Choroid plexus epithelial cell (primary cell): ENCODE measurements around the gene PRKCA.
"Not testable (repeated sequence)": the region's sequence is repeated elsewhere in the genome, so short reads cannot be mapped to it uniquely, and the experiment has no call there.

Experiments
- DNase-seq: peaks from one replicate; pipeline ENCODE4 v3.0.0-alpha.2; 2010; ENCODE audit warnings: low read depth
- H3K4me3 ChIP-seq: 2 replicates; pipeline ENCODE4 v1.5.1; 2011; ENCODE audit warnings: low read depth, mild to moderate bottlenecking, control low read depth, low read length, moderate library complexity
- CTCF ChIP-seq: conservative IDR thresholded peaks from 2 replicates; pipeline ENCODE4 v1.5.1; 2011; ENCODE audit warnings: low read depth, mild to moderate bottlenecking, control low read depth, inconsistent platforms, low read length, moderate library complexity

Gene PRKCA

GRCh38 chr17:66451188-66452149 is 149.1 kb downstream of the PRKCA start:
- TF ChIP-seq CTCF: peak; percentile 42
- H3K4me3 ChIP-seq: no peak overlapping the region
- no peak for DNase-seq

GRCh38 chr17:66455060-66455459 is 152.6 kb downstream of the PRKCA start:
- DNase-seq: no peak
- no peak overlapping the region for H3K4me3 ChIP-seq
- no peak for TF ChIP-seq CTCF

DNA sequence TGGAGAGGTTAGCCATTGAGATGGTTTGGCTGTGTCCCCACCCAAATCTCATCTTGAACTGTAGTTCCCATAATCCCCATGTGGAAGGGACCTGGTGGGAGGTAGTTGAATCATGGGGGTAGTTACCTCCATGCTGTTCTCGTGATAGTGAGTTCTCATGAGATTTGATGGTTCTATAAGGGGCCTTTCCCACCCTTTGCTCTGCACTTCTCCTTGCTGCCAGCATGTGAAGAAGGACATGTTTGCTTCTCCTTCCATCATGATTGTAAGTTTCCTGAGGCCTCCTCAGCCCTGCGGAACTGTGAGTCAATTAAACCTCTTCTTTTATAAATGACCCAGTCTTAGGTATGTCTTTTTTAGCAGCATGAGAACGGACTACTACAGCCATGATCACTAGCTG is 155.1 kb downstream of the PRKCA start:
- not testable (repeated sequence) for H3K4me3 ChIP-seq, DNase-seq

GRCh38 chr17:66458782-66459181 is 156.4 kb downstream of the PRKCA start:
- no peak for DNase-seq
- no peak overlapping the region for H3K4me3 ChIP-seq
- TF ChIP-seq CTCF: no peak

- DNase-seq: peak; percentile 100
- H3K4me3 ChIP-seq: no peak overlapping the region
- no peak for TF ChIP-seq CTCF
These were observed 157.4 kb downstream of the PRKCA start for GRCh38 chr17:66459811-66460270.

DNA sequence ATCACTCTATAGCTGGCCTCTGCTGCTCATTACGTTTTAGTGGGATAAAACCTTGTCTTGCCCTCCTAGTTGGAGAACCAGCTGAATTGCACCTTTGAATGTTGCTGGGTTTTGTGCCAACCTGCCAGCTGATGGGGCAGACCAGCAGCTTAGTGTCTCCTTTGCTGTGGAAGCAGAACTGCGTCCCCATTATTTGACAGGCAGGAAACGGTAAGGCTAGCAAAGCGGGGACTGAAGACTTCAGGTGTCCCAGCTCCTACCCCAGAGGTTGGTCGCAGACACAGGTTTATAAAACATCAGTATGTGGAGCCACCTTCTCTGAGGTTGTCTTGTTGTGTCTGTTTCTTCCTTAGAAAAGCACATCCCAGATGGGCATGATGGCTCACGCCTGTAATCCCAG is 158.1 kb downstream of the PRKCA start:
- DNase-seq: no peak
- no peak for TF ChIP-seq CTCF
- no peak overlapping the region for H3K4me3 ChIP-seq

GRCh38 chr17:66461343-66461995 is 159.1 kb downstream of the PRKCA start:
- DNase-seq: no peak
- TF ChIP-seq CTCF: no peak
- H3K4me3 ChIP-seq: no peak overlapping the region
